ENCODE measurements around the gene CSF3.

CSF3 gene

GRCh38 chr17:39979893-39980350 lies 35.3 kb upstream of the CSF3 start:
- peak; percentile 57 for TF ChIP-seq CTCF (IDR thresholded peaks at IDR 0.05; ENCODE audit: low read depth, low read length)
- H3K36me3 ChIP-seq, result peaks cover 25% of the 10 kb centered on the region
- peak overlapping the region; percentile 66 for H3K27ac ChIP-seq
- no peaks in the 10 kb centered on the region for H3K9me3 ChIP-seq (ENCODE audit: severe bottlenecking)
- no peaks in the 10 kb centered on the region for H3K27me3 ChIP-seq (ENCODE audit: insufficient read depth, low read depth, severe bottlenecking)
- H3K4me3 ChIP-seq (ENCODE audit: low read depth, low read length), result peak overlapping the region; percentile 98
- peak; percentile 78 for DNase-seq

- Histone ChIP-seq H3K36me3 (peaks cover 31% of the 10 kb centered on the region), H3K27ac (peak within 1 kb of the TSS; percentile 94), H3K9me3 (ENCODE audit: severe bottlenecking) (no peaks in the 10 kb centered on the region), H3K4me3 (ENCODE audit: low read depth, low read length) (peak within 1 kb of the TSS; percentile 98), H3K27me3 (ENCODE audit: insufficient read depth, low read depth, severe bottlenecking) (no peaks in the 10 kb centered on the region)
- peak; percentile 85 for TF ChIP-seq CTCF (IDR thresholded peaks at IDR 0.05; ENCODE audit: low read depth, low read length)
- DNase-seq, result peak; percentile 100
These were observed 34.7 kb upstream of the CSF3 start, which contains the start of gene PSMD3 for GRCh38 chr17:39980351-39981206. PSMD3 (plus strand) TSS chr17:39980807; CDS start chr17:39980971, 164 bp downstream.

- H3K9me3 ChIP-seq (ENCODE audit: severe bottlenecking), result no peaks in the 10 kb centered on the region
- peak; percentile 27; the same call in 1 of the 2 replicates for TF ChIP-seq CTCF (IDR thresholded peaks at IDR 0.05; ENCODE audit: low read depth, low read length)
- peak overlapping the region; percentile 94 for H3K27ac ChIP-seq
- H3K4me3 ChIP-seq (ENCODE audit: low read depth, low read length), result peak overlapping the region; percentile 98
- peaks cover 38% of the 10 kb centered on the region for H3K36me3 ChIP-seq
- no peaks in the 10 kb centered on the region for H3K27me3 ChIP-seq (ENCODE audit: insufficient read depth, low read depth, severe bottlenecking)
- no peak for DNase-seq
These were observed 34.0 kb upstream of the CSF3 start for GRCh38 chr17:39981207-39981741.

GRCh38 chr17:39981766-39982375 lies 33.4 kb upstream of the CSF3 start:
- Histone ChIP-seq H3K27ac (peak overlapping the region; percentile 94), H3K27me3 (ENCODE audit: insufficient read depth, low read depth, severe bottlenecking) (no peaks in the 10 kb centered on the region), H3K36me3 (peaks cover 44% of the 10 kb centered on the region), H3K9me3 (ENCODE audit: severe bottlenecking) (no peaks in the 10 kb centered on the region), H3K4me3 (ENCODE audit: low read depth, low read length) (peak overlapping the region; percentile 98)
- no peak for DNase-seq
- TF ChIP-seq CTCF (IDR thresholded peaks at IDR 0.05; ENCODE audit: low read depth, low read length), result no peak

- H3K36me3 ChIP-seq, result peaks cover 96% of the 10 kb centered on the region
- no peak for TF ChIP-seq CTCF (IDR thresholded peaks at IDR 0.05; ENCODE audit: low read depth, low read length)
- no peak overlapping the region for H3K27ac ChIP-seq
- no peak for DNase-seq
- no peaks in the 10 kb centered on the region for H3K27me3 ChIP-seq (ENCODE audit: insufficient read depth, low read depth, severe bottlenecking)
- H3K9me3 ChIP-seq (ENCODE audit: severe bottlenecking), result no peaks in the 10 kb centered on the region
- H3K4me3 ChIP-seq (ENCODE audit: low read depth, low read length), result no peak overlapping the region
These were observed 26.9 kb upstream of the CSF3 start for GRCh38 chr17:39988206-39988810.
